HEK293T (cell line): ENCODE data around the gene CCDC152.
"Not testable (repeated sequence)": the region's sequence is repeated elsewhere in the genome, so short reads cannot be mapped to it uniquely, and the experiment has no call there.

Source experiments
- CTCF ChIA-PET: fragments of 350-600 bp; formaldehyde crosslinking; extraction: SDS; loops from one replicate; lab custom pipeline; 2021; ENCODE audit warnings: antibody characterized with exemption, inconsistent platforms; lab: Yijun Ruan, JAX
- POLR2A ChIA-PET: fragments of 350-600 bp; formaldehyde crosslinking; extraction: SDS; loops from one replicate; lab custom pipeline; 2020; ENCODE audit warnings: antibody characterized with exemption, inconsistent platforms; lab: Yijun Ruan, JAX
- DNase-seq: peaks from one replicate; pipeline ENCODE4 v3.0.0; 2012; ENCODE audit warnings: mixed read lengths; ENCODE audit errors: extremely low spot score
- ARNT ChIP-seq: fragments of 450-650 bp; IDR thresholded peaks from 2 replicates; pipeline ENCODE4 v1.6.1; 2017; ENCODE audit warnings: mild to moderate bottlenecking
- BHLHE40 ChIP-seq: fragments of 450-650 bp; IDR thresholded peaks from 2 replicates; pipeline ENCODE4 v1.6.1; 2016; ENCODE audit warnings: mild to moderate bottlenecking, moderate library complexity, borderline replicate concordance
- CTBP1 ChIP-seq: fragments of 450-650 bp; IDR thresholded peaks from 2 replicates; pipeline ENCODE4 v1.6.1; 2016; ENCODE audit warnings: borderline replicate concordance
- ELF4 ChIP-seq: fragments of 450-650 bp; IDR thresholded peaks from 2 replicates; pipeline ENCODE4 v1.6.1; 2017; ENCODE audit warnings: antibody characterized with exemption
- FOXA1 ChIP-seq: fragments of 450-650 bp; IDR thresholded peaks from 2 replicates; pipeline ENCODE4 v1.6.1; 2016; ENCODE audit warnings: mild to moderate bottlenecking
- FOXK2 ChIP-seq: fragments of 450-650 bp; IDR thresholded peaks from 2 replicates; pipeline ENCODE4 v1.6.1; 2016; ENCODE audit warnings: mild to moderate bottlenecking
- FOXM1 ChIP-seq: fragments of 450-650 bp; IDR thresholded peaks from 2 replicates; pipeline ENCODE4 v1.6.1; 2017; ENCODE audit warnings: mild to moderate bottlenecking, borderline replicate concordance
- HDGF ChIP-seq: fragments of 450-650 bp; IDR thresholded peaks from 2 replicates; pipeline ENCODE4 v1.6.1; 2017; ENCODE audit warnings: antibody characterized with exemption, borderline replicate concordance
- L3MBTL2 ChIP-seq: fragments of 450-650 bp; conservative IDR thresholded peaks from 2 replicates; pipeline ENCODE4 v1.6.1; 2016; ENCODE audit warnings: mild to moderate bottlenecking
- LEF1 ChIP-seq: fragments of 450-650 bp; IDR thresholded peaks from 2 replicates; pipeline ENCODE4 v1.6.1; 2017; ENCODE audit warnings: mild to moderate bottlenecking, borderline replicate concordance
- NFRKB ChIP-seq: fragments of 450-650 bp; IDR thresholded peaks from 2 replicates; pipeline ENCODE4 v1.6.1; 2016; ENCODE audit warnings: mild to moderate bottlenecking, moderate library complexity
- SP1 ChIP-seq: fragments of 450-650 bp; IDR thresholded peaks from 2 replicates; pipeline ENCODE4 v1.6.1; 2017
- SUZ12 ChIP-seq: fragments of 450-650 bp; IDR thresholded peaks from 2 replicates; pipeline ENCODE4 v1.6.1; 2016; ENCODE audit warnings: mild to moderate bottlenecking
- TARDBP ChIP-seq: fragments of 450-650 bp; IDR thresholded peaks from 2 replicates; pipeline ENCODE4 v1.6.1; 2016
- ZNF384 ChIP-seq: fragments of 450-650 bp; IDR thresholded peaks from 2 replicates; pipeline ENCODE4 v1.6.1; 2016
- TF ChIP-seq, protein P1 (sequence below): fragments of 450-650 bp; IDR thresholded peaks from 2 replicates; pipeline ENCODE4 v1.6.1; 2016

The CCDC152 gene, protein sequence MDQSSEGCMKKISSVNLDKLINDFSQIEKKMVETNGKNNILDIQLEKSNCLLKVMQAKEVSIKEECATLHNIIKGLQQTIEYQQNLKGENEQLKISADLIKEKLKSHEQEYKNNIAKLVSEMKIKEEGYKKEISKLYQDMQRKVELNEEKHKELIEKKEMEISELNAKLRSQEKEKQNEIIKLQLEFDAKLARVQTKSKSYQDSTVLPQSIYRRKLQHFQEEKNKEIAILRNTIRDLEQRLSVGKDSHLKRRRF

DNA sequence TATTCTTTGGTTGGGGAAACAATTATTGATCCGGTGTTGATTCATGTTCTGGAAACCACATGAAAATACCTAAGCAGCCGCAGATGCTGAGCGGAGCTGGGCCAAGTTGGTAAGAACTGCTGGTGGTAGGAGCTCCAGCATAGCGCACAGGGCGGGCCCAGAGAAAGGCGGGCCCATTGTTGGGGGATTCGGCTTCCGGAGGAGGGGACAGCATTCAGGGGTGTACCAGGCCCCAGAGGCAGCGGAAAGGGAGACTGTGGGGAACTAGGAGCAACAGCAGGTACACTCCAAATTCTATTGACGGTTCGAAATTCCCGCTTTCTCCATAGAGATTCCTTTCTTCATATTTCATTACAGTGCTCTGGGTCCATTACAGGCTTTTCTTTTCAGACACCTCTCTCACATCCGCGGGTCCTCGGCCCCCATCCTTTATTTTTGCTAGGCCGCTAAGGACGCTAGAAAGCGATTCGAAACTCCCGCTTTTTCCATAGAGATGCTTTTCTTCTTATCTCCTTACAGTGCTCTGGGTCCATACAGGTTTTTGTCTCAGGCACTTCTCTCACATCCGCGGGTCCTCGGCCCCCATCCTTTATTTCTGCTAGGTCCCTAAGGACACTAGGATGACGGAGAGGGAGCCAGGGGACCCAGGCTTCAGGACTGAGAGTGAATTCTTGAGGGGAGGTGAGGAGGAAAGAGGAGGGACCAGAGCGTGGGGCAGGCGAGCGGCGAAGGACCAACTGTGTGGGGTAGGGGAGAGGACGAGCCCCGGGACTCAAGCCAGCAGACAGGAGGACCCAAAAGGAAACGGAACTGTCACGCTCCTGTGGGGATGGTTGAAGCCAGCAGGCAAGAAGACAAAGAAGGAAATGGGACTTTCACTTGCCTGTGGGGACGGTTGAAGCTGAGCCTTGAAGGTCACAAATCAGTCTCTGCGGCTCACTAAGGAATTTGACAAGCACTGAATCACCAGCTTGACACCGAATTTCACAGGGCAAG lies at the start of gene CCDC152:
CCDC152 (plus strand) TSS at position 213 of the 996 bp plus-strand sequence. CDS start 2,304 bp downstream, outside the sequence.
- ChIA-PET POLR2A (no interaction called here), CTCF (no interaction called here)
- TF ChIP-seq FOXA1 = no peak
- DNase-seq = no peak

- CTCF ChIA-PET = no interaction called here
- no peak for TF ChIP-seq ELF4
- no peak for TF ChIP-seq FOXA1
- TF ChIP-seq HDGF = no peak
- no peak for TF ChIP-seq FOXK2
- TF ChIP-seq, protein P1, sequence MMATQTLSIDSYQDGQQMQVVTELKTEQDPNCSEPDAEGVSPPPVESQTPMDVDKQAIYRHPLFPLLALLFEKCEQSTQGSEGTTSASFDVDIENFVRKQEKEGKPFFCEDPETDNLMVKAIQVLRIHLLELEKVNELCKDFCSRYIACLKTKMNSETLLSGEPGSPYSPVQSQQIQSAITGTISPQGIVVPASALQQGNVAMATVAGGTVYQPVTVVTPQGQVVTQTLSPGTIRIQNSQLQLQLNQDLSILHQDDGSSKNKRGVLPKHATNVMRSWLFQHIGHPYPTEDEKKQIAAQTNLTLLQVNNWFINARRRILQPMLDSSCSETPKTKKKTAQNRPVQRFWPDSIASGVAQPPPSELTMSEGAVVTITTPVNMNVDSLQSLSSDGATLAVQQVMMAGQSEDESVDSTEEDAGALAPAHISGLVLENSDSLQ = no peak
- no peak for TF ChIP-seq NFRKB
- TF ChIP-seq BHLHE40 = no peak
- TF ChIP-seq TARDBP = no peak
- no peak for TF ChIP-seq FOXM1
- TF ChIP-seq LEF1 = no peak
- TF ChIP-seq ARNT = no peak
- POLR2A ChIA-PET = no interaction called here
- DNase-seq = no peak
Observed at GRCh38 chr5:42715785-42716184, 40.8 kb upstream of the CCDC152 start.

DNA sequence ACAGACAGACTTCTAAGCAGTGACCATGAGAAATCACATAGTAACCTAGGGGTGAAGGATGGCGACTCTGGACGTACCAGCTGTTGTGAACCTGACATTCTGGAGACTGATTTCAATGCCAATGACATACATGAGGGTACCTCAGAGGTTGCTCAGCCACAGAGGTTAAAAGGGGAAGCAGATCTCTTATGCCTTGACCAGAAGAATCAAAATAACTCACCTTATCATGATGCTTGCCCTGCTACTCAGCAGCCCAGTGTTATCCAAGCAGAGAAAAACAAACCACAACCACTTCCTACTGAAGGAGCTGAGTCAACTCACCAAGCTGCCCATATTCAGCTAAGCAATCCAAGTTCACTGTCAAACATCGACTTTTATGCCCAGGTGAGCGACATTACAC lies 38.0 kb upstream of the CCDC152 start:
- ChIA-PET POLR2A (no interaction called here), CTCF (no interaction called here)
- TF ChIP-seq FOXA1 = no peak
- TF ChIP-seq ELF4 = no peak
- no peak for TF ChIP-seq CTBP1
- TF ChIP-seq FOXM1 = no peak
- no peak for TF ChIP-seq NFRKB
- no peak for TF ChIP-seq FOXK2
- no peak for TF ChIP-seq LEF1
- TF ChIP-seq ZNF384 = no peak
- no peak for TF ChIP-seq SUZ12
- DNase-seq = no peak

DNA sequence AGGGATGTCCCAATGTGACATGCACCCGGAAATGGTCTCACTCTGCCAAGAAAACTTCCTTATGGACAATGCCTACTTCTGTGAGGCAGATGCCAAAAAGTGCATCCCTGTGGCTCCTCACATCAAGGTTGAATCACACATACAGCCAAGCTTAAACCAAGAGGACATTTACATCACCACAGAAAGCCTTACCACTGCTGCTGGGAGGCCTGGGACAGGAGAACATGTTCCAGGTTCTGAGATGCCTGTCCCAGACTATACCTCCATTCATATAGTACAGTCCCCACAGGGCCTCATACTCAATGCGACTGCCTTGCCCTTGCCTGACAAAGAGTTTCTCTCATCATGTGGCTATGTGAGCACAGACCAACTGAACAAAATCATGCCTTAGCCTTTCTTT lies 37.6 kb upstream of the CCDC152 start:
- POLR2A ChIA-PET = no interaction called here
- CTCF ChIA-PET = no interaction called here
- TF ChIP-seq ELF4 = no peak
- TF ChIP-seq SUZ12 = no peak
- TF ChIP-seq SP1 = no peak
- TF ChIP-seq FOXK2 = no peak
- no peak for DNase-seq

DNA sequence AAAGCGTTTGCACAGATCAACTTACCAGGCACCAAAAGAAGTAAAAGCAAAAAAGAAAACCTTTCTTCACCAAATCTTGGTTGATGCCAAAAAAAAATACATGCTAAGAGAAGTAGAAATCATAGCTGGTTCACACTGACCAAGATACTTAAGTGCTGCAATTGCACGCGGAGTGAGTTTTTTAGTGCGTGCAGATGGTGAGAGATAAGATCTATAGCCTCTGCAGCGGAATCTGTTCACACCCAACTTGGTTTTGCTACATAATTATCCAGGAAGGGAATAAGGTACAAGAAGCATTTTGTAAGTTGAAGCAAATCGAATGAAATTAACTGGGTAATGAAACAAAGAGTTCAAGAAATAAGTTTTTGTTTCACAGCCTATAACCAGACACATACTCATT lies 36.4 kb upstream of the CCDC152 start:
- CTCF ChIA-PET = no interaction called here
- no peak for DNase-seq
- POLR2A ChIA-PET = no interaction called here
- TF ChIP-seq ARNT (no peak), LEF1 (no peak), SP1 (no peak), HDGF (no peak), ELF4 (no peak), SUZ12 (no peak), FOXA1 (no peak), TARDBP (no peak), CTBP1 (no peak), FOXK2 (no peak), L3MBTL2 (no peak), FOXM1 (no peak), ZNF384 (no peak)

DNA sequence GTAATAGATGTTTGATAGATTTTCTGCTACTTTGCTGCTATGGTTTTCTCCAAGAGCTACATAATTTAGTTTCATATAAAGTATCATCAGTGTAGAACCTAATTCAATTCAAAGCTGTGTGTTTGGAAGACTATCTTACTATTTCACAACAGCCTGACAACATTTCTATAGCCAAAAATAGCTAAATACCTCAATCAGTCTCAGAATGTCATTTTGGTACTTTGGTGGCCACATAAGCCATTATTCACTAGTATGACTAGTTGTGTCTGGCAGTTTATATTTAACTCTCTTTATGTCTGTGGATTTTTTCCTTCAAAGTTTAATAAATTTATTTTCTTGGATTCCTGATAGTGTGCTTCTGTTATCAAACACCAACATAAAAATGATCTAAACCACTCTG lies 35.1 kb upstream of the CCDC152 start:
- POLR2A ChIA-PET = no interaction called here
- TF ChIP-seq FOXA1 (no peak), FOXK2 (no peak), CTBP1 (no peak), HDGF (no peak), SP1 (no peak), BHLHE40 (no peak)
- TF ChIP-seq, protein P1 = no peak
- CTCF ChIA-PET = interaction anchor here (2.1 kb wide), 1 partner anchor 24 kb away, joined by 7 read pairs; no protein-coding TSS in a partner anchor
- no peak for DNase-seq

DNA sequence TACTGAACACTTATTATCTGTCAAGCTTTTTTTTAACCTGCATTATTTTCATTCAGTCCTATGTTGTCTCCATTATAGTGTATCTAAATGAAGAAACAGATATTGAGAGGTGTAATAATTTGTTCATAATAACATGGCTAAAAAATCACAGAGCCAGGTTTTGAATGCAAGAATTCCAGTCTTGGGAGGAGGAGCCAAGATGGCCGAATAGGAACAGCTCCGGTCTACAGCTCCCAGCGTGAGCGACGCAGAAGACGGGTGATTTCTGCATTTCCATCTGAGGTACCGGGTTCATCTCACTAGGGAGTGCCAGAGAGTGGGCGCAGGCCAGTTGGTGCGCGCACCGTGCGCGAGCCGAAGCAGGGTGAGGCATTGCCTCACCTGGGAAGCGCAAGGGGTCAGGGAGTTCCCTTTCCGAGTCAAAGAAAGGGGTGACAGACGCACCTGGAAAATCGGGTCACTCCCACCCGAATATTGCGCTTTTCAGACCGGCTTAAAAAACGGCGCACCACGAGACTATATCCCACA lies 22.0 kb upstream of the CCDC152 start:
- DNase-seq, POLR2A ChIA-PET, CTCF ChIA-PET: not testable (repeated sequence)
